NCI-H526 (cell line): ENCODE data around the gene SHISA4.
A peak's percentile ranks its signal among the peaks of the same experiment; 100 is the strongest.
"Not testable (repeated sequence)": the region's sequence is repeated elsewhere in the genome, so short reads cannot be mapped to it uniquely, and the experiment has no call there.

Experiments
- DNase-seq, 2 experiments: peaks; one replicate each; lab custom pipeline; 2025; lab: John Stamatoyannopoulos, UW

The SHISA4 gene

GRCh38 chr1:201928266-201928665 is 39.6 kb downstream of the SHISA4 start:
- no peak for DNase-seq

GRCh38 chr1:201930137-201930536 is 41.4 kb downstream of the SHISA4 start:
- DNase-seq: no peak

DNA sequence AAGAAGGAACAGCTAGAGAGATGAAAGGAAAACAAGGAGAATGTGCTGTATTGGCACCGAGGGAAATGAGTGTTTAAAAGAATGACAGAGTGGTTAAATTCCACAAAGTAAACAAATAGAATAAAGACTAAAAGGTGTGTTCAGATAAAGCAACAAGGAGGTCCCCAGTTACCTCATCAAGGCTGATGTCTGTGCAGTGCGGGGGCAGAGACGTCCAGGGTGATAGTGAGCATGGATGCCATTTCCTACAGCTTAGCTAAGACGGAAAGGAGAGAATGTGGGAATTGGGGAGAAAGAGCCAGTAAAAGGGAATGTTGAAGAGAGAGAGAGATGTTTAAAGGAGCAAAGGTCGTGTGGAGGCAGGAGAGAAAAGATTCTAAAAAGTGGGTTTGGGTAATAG is 42.1 kb downstream of the SHISA4 start:
- no peak for DNase-seq

GRCh38 chr1:201933840-201934430 is 45.2 kb downstream of the SHISA4 start:
- no peak for DNase-seq

DNA sequence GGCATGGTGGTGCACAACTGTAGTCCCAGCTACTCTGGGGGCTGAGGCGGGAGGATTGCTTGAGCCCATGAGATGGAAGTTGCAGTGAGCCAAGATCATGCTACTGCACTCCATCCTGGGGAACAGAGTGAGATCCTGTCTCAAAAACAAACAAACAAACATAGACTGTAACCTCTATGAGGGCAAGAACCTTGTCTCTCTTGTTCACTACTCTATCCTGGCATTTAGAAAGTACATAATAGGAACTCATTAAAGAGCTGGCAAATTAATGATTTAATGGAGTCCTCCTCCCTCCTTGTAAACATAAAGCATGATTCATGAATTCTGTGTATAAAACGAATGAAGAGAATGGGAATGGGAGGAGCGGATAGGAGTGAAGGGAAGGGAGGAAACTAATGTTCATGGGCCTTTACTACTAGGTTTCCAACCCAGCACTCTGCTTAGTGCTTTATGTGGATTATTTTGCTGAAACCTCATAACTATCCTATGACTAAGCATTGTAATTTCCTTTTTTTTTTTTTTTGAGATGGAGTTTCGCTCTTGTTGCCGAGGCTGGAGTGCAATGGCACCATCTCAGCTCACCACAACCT is 49.0 kb downstream of the SHISA4 start:
- DNase-seq: no peak

DNA sequence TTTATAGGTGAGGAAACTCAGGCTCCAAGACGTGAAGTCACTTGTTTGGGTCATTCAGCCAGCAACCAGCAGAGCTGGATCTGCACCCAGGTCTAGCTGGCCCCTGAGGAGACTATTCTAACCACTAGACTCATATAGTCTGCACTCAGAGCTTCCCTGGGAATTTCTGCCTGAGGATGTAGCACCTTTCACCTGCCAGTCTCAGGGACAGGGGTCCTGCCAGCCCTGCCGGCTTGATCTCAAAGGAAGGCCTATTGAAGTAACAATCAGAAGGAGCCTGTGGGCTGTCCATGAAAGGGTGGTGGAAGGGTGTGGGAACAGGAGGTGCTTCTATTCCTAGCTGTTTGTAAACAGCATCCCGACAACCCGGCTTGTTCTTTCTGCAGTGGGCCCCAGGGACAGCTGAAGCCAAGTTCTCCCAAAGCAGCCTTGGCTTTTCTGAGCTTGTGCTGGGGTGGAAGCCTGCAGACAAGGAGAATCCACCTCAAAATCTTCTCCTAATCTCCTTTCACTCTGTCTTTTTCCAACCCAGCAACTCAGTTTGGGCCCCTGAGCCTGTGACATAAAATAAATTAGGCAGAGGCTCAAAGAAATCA is 49.8 kb downstream of the SHISA4 start:
- no peak for DNase-seq

- no peak for DNase-seq
These were observed 50.5 kb downstream of the SHISA4 start for GRCh38 chr1:201939148-201939547.

GRCh38 chr1:201939574-201939973 is 50.9 kb downstream of the SHISA4 start:
- DNase-seq: no peak

DNA sequence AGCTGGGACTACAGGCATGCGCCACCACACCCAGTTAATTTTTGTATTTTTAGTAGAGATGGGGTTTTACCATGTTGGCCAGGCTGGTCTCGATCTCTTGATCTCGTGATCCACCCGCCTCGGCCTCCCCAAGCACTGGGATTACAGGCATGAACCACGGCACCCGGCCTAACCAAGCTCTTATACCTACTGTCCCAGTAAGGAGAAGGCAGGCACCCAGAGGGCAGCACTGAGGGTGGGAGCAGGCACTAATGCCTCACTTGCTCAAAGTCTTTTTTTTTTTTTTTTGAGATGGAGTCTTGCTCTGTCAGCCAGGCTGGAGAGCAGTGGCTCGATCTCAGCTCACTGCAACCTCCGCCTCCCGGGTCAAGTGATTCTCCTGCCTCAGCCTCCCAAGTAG is 51.6 kb downstream of the SHISA4 start:
- DNase-seq: not testable (repeated sequence)

- peak in 1 of 2 experiments; percentile 22 for DNase-seq
These were observed 52.9 kb downstream of the SHISA4 start for GRCh38 chr1:201941420-201942128.

DNA sequence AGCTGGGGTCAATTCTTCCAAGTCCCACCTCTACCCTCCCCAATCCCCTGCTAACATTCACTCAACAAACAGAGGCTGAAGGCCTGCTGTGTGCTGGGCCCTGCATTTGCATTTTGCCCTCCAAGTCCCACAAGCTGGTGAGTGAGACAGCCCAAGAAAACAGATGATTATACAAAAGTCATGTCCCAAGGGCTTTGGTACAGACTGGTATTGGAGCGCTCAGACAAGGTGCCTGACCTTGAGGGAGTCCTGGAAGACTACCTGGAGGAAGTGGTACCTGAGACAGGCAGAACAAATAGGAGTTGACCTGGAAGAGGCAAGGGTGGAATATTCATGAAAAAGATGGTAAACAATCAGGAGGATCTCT is 53.4 kb downstream of the SHISA4 start:
- DNase-seq: no peak
